ENCODE results near the gene NMUR1. TPM values are rescaled to one million over a fixed set of nuclear protein-coding genes. Genes with fewer than 3 reads are reported as not detected.

NMUR1 gene
- total RNA-seq, 1 donor = 0.54 TPM

DNA sequence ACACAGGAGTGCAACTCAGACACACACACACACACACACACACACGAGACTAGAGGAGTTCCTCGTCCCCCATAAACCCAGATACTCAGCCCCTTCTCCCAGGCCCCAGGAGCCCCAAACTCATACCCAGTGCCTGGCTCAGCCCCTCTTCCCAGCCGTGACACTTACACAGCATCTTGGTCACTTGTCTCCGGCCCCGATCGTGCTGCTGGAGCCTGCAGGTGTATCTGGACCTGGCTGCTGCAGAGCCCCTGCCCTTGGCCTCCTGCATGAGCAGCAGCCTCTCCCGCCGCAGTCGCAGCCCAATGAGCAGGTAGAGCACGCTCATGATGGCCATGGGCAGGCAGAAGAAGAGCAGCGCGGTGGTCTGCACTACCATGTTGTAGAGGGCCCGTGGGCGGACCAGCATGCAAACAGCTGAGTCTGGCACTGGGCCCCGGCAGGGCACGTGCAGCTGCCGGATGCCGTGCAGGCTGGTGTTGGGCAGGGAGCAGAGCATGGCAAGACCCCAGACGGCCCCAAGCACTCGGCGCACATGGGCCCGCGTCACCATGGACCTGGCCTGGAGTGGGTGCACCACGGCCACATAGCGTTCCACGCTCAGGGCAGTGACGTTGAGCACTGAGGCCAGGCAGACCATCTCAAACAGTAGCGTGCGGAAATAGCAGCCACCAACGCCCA is 2.1 kb downstream of the NMUR1 start:
- DNase-seq (ENCODE audit: low read depth in 2 of 3, low spot score in 2 of 3) = no peak

DNA sequence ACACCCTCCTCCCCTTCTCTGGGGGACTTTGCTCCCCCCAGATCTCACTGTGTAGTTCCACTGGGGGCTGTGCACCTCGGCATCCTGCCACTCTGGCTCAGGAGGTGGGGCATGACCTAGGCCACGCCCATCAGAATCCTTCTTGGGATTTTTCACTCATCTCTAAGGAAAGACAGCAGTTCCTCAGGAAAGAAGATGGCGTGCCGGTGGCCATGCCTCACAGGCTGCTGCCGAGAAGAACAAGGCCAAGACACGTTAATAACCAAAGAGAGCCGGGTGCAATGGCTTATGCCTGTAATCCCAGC is 3.2 kb downstream of the NMUR1 start:
- no peak for DNase-seq (ENCODE audit: low read depth in 2 of 3, low spot score in 2 of 3)

DNA sequence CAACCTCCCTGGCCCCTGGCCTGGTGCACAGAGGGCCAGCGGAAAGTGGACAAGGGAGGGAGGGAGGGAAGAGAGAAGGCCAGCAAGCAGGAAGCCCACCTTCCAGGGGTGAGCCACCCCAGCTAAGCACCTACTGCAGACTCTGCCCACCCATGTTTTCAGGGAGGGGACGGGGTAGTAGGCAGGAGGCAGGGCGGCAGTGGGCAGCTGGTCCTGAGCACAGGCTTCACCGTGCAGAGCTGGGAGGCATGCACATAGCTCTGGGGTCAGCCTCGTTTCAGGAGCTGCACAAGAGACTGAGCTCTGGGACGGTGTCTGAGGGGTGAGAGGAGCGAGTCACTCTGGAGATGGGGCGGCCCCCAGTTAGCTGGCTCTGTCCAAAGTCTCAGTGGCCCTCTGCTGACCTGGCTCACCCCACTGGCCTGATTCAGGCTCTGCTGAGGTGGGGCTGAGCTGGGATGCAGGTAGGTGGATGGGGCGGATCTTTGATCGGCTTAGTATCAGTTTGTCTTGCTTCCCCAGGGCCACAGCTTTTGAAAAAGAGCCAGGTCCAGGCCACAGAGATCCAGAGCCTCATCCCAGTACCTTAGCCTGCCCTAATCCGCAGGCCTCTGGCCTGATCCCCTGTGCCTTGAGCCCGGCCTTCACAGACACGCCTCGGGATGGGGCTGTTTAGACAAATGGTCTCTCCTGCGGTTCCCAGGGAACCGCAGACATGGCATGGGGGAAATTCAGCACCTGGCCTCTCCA is 3.7 kb downstream of the NMUR1 start:
- no peak for DNase-seq (ENCODE audit: low read depth in 2 of 3, low spot score in 2 of 3)

DNA sequence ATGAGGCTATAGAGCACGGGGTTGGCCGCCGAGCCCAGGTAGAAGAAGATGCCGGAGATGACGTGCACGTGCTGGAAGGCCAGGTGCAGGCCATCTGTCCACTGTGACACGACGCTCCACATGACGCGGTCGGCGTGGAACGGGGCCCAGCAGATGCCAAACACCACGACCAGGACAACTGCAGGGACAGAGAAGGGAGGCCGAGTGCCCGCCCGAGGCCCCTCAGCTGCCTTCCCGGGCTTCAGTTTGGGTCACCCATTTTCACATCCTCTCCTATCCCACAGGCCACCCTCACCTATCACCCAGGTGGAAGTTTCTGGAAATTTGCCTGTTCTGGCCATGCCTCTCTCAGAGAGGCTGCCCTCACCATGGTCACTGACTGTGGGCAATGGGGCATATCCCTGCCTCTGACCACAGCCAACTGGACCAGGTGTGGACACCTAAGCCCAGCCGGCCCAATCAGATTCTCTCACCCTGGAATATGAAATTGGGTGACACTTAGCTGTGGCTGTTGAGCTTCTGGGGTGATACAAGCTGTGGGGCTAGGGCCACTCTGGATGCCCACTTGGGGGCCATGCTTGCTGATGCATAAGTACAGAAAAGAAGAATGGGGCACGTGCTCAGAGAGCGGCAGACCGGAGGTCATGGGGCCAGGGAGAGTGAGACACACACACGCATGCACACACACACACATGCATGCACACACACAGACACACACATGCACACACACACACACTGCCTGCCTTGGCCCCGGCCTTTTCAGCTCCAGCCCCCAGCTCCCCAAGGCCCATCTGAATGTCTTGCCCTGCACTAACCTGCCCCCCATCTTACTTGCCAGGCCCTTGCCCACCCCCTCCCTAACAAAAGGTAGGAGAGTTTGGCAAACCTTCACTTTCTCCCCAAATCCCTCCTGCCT is 4.7 kb downstream of the NMUR1 start:
- DNase-seq (ENCODE audit: low read depth in 2 of 3, low spot score in 2 of 3) = no peak

DNA sequence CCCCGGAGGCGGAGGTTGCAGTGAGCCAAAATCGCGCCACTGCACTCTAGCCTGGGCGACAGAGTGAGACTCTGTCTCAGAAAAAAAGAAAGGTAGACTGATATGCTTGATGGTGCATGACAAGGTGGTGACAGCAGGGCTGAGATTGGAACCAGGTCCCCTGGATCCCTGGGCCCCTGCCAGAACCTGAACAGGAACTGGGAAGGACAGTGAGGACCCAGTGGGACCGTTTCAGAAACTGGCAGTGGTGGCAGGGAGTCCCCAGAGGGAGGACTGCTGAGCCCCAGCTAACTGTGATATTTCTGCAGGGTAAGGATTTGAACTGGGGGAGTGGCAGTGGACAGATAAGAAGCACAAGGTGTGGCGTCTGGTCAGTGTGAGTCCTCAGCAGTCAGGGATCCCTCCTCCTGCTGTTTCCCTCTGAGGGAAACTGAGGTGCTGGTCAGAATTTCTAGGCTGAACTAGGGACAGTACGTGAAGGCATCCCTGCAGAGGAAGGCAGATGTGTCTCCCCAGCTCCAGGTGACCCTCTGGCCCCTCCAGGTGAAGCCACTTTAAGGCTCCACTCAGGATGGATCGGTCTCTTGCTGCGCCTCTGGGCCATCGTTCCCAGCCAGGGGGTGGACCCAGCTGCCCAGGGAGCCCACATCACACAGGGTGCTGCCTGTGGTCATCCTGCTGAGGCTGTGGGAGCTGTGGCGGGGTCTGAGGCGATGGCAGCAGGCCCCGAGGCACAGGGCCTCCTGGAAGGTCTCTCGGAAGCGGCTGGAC is 5.6 kb downstream of the NMUR1 start:
- no peak for DNase-seq (ENCODE audit: low read depth in 2 of 3, low spot score in 2 of 3)

DNA sequence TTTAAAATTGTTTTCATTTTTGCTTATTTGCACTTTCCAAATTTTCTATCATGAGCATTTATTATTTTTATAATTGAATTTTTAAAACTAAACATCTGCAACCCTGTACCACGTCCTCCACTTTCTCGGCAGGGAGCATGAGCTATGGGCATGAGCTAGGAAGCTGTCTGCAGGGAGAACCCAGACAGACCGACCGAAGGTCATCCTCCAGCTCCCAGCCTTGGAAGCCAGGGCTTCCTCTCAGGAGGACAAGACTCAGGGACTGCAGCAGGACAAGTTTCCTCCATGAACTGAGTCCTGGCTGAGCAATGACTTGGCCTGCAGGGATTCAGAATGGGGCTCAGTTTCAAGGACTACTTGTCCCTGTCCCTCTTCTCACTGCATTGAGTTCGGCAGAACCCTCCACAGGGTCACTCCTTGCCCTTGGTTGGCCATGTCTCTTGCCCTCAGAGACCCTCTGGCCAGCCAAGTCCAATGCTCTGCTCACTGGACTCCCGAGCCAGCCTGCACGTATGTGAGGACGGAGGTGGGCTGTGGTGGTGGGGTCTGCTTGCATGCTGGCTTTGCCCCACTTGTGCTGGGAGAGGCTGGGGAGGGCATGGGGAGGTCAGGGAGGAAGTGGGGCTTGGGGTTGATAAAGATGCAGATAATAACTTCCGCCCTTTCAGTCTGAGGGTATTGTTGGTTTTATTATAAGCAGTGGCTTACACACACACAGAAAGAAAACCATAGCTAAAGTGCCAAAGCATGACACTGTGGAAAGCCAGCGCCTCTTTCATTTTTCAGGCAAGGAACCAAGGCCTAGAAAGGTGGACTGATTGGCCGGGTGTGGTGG is 6.6 kb downstream of the NMUR1 start:
- DNase-seq (ENCODE audit: low read depth in 2 of 3, low spot score in 2 of 3) = peak in 2 of 3 donors; percentile 29 to 68

DNA sequence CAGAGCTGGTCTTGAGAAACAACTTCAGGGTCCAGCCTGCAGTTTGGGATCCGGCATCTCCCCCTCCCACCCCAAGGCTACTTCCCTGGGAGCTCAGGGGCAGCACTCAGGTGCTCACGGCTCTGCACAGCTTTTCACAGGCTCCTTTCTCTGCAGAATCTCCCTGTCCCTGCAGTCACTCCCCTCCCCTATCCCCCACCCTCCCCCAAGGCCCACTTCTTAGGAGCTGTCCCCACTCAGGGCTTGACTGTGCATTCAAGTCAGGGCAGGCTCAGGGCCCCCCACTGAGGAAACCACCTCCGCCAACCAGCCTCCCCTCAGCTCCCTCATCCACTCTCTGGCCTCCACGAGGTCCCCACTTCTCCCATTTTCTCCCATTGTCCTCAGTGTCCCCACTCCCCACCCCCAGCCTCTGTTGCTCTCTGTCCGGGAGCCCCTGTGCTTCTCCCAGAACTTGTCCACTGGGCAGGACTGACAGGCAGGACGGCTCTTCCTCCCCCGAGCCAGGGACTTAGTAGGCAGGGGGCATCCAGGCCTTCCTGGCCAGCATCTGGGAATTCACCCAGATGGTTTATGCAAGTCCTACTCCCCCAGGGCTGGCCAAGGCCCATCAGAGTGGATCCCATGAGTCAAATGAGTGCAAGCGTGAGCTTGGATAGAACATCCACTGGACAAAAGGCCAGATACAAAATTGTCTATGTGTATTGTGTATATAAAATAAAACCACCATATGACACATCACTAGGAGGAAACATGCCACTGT is 7.6 kb downstream of the NMUR1 start:
- DNase-seq (ENCODE audit: low read depth in 2 of 3, low spot score in 2 of 3) = no peak

DNA sequence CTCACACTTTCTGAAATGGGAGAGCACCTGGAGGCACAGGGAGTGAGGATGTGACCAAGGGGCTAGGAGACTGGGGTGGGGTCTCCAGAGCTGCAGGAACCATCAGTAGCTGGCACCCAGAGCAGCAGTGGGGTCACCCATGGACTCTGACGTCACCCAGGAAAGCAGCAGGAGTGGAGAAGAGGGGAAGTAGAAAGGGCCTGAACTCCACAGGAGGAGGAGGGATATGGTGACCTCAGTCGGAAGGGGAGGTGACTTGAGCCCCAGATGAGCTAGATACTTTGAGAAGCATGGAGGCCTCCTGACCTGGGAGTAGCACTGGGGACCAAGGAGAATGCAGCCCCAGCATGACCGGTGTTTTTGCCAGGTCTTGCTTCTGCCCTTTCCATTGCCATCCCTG is 8.8 kb downstream of the NMUR1 start:
- no peak for DNase-seq (ENCODE audit: low read depth in 2 of 3, low spot score in 2 of 3)

DNA sequence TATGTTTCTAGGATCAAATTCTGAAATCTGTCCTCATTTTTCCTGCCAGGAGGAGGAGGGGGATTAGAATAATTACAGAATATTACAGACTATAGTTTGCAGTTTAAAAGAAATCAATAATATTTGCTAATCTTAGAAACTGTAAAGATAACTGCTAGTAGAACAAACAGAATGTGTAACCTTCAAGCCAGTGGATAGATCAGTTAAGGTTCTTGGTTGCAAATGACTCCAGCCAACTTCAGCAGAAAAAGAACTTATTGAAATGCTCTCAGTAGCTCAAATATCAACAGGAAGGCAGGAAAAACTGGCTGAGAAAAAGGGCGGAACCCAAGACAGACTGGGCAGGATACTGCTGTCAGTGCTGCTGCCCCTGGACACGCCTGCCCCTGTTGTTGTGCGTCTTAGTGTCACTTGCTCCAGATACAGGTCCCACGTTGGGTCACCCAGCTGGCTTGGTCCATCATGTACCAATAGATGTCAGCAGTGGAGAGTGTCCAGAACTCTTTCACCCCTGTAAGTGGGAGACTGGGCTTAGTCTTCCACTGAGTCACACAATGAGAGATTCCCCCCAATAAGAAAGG is 10.2 kb downstream of the NMUR1 start:
- no peak for DNase-seq (ENCODE audit: low read depth in 2 of 3, low spot score in 2 of 3)

DNA sequence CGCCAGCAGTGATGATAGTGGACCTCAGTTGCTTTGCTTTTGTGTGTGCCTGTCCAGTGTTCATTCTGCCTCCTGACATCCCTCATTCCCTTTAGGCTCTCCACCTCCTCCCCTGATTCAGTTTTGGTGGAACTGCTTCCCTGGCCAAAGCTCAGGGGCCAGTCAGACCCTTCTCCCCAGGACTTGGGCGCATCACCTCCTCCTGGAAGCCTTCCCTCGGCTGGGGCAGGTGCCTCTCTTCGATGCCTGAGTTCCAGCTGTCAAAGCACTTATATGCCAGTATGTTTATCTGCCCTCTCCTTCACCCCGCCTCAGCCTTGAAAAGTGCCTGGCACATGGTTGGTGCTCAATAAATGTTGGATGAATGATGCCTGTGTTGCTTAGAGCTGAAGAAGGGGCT is 11.5 kb downstream of the NMUR1 start:
- DNase-seq (ENCODE audit: low read depth in 2 of 3, low spot score in 2 of 3) = no peak

DNA sequence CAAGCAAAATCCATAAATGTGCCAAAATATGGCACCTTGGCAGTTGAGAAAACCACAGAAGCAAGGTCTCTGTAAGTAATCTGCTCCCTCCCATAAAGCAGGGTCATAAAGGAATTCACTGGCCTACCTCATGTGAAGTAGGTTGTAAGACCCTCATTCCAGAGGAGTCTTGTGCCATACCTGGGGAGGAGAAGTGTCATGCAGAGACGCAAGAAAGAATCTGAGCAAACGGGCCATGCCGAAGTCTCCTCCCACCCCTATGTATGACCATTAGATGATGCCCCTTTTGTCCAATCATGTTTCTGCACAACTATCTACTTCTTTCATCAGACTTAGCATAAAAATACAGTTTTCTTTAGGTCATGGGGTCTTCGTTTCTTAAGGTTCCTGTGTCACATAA is 14.6 kb downstream of the NMUR1 start:
- DNase-seq (ENCODE audit: low read depth in 2 of 3, low spot score in 2 of 3) = no peak

DNA sequence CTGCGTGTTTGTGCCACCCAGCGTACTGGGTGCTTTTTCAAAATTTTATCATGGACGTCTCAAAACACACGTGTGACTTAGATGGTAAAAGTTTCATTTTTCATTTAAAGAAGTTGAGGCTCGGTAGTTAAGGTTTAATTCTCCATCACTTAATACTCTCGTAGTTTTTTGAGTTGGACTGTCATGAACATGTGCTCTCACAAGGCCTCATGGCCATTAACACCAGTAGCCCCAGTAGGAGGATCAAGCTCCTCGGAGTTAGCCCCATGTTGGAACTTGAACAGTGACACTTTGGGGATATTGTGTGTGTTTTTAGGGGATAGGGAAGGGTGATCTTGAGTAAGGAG is 15.3 kb downstream of the NMUR1 start:
- no peak for DNase-seq (ENCODE audit: low read depth in 2 of 3, low spot score in 2 of 3)

DNA sequence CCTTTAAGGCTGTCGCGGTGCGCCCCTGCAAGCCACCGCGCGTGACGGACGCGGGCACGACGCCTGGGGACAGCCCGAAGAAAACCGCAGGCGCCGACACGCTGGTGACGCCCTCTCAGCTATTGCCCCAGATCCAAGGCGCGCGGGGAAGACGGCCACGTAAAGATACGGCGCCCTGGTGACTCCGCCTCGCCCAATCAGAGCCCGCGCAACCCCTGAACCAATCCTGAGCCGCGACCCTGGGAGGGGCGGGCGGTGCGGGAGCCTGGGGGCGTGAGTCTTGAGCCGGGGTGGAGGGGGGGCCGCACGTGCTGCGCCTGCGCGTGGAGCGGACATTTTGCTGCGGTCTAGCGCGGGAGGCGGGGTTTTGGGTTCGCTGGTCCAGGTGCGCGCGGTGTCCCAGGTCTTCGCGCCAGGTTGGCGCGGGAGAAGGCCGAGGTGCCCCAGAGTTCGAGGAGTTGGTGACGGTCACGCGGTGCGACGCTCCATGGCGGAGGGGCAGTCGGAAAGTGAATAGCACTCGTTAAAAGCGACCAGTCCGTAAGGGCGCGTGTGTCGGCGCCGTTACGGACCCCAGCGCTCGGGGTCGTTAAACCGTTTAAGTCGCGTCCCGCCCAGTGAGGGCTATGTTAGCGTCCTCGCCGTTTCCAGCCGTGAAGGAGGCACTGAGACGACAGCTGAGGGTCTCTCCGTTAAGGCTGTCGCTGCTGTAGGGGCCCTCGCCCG is 15.9 kb downstream of the NMUR1 start:
- peak; percentile 99 for DNase-seq (ENCODE audit: low read depth in 2 of 3, low spot score in 2 of 3)

DNA sequence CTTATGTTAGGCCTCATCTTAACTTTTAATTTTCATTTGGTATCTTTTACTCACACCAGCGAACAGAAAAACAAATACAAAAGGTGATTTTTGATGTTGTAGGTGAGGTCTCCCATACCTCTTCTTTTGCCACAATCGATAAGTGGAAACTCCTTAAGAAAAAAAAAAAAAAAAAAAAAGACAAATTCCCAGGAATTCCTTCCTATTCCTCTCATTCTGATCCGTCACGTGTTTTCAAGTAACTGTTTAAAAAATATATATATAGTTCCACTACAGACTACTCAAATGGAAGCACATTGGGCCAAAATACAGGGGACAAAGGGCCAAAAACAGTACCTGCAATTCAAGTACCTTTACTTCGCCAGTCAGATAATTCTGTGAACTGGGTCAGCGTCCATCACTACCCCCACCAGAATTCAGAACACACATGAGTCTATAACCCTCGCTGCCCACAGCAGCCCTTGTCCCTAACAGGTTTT is 16.5 kb downstream of the NMUR1 start:
- DNase-seq (ENCODE audit: low read depth in 2 of 3, low spot score in 2 of 3) = no peak

DNA sequence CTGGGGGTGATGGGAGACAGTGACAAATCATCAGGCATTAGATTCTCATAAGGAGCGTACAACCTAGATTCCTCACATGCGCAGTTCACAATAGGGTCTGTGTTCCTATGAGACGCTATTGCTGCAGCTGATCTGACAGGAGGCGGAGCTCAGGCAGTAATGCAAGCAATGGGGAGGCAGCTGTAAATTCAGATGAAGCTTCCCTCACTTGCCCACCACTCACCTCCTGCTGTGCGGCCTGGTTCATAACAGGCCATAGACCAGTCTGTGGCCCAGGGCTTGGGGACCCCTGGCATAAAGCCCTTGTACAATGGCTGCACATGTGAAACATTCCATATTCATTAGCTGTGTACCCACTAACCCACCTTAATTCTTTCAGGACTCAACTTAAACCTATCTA is 18.0 kb downstream of the NMUR1 start:
- DNase-seq (ENCODE audit: low read depth in 2 of 3, low spot score in 2 of 3) = no peak

DNA sequence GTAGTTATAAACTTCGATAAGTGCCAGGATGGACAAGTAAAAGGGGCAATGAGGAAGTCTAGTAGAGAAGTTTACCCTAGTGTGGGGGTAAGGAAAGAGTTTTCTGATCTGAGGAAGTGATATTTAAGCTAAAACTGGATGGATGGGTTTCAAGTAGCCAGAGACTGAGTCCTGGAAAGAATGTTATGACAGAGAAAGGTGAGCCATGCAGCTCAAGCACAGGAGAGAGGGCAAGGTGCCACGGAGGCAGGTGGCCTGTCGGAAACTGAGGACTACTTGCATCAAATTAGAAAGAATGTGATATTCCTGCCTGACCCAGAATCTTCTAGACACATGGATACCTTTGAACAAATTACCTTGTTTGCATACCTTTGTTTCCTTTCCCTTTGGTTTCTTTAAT is 26.5 kb downstream of the NMUR1 start:
- no peak for DNase-seq (ENCODE audit: low read depth in 2 of 3, low spot score in 2 of 3)

DNA sequence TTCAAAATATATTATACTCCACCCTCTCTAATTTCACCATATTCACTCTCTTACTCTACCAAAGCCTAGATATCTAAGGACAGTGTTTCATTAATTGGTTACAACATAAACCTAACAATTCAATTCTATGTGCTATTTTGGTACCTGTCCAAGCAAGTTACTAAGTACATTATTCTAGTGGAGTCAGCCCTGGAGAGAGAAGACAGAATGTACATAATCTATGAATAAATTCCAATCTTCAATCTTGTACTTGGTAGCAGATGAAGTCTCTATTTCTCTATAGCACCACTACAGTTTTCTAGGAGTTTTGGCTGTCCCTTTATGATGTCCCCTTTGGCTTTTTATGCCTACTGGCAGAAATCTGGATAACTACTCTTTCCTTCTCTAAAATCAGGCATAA is 27.6 kb downstream of the NMUR1 start:
- no peak for DNase-seq (ENCODE audit: low read depth in 2 of 3, low spot score in 2 of 3)

DNA sequence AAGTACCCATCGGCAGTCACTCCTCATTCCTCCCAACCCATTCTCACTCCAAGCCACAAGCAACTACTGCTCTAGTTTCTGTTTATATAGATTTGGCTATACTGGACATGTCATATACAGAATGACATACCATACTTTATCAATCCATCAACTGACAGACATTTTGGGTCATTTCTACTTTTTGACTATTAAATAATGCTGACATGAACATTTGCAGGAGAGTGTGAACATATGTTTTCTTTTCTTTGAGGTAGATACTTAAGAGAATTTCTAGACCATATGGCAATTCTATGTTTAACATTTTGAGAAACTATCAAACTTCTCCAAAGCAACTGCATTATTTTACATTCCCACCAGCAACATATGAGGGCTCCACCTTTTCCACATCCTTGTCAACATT is 32.6 kb downstream of the NMUR1 start:
- DNase-seq (ENCODE audit: low read depth in 2 of 3, low spot score in 2 of 3) = no peak
